Left lung (tissue), 10 donors: ENCODE results near the gene PLAC8L1. TPM values are rescaled to one million over a fixed set of nuclear protein-coding genes. Genes with fewer than 3 reads are reported as not detected.

Experiments
- ATAC-seq: fragments of 200-7000 bp; cut with Tn5 transposase; one replicate; pipeline ENCODE4 v1.9.1; 2020; ENCODE audit warnings: moderate library complexity
- DNase-seq, 4 donors: peaks; one replicate each; pipeline ENCODE4 v3.0.0-alpha.2; 2013 to 2020
- H3K27ac ChIP-seq, 2 donors: fragments of 200-600 bp; sonication (generic) in 1 of 2; one replicate each; pipeline versions ENCODE4 v1.5.0 to v1.8.0; 2020 to 2021
- H3K27me3 ChIP-seq, 2 donors: fragments of 200-600 bp; sonication (generic) in 1 of 2; one replicate each; pipeline versions ENCODE4 v1.5.0 to v1.8.0; 2020 to 2021
- H3K36me3 ChIP-seq, 2 donors: fragments of 200-600 bp; sonication (generic) in 1 of 2; one replicate each; pipeline versions ENCODE4 v1.5.0 to v1.8.0; 2020 to 2021
- H3K4me1 ChIP-seq, 2 donors: fragments of 200-600 bp; one replicate each; pipeline ENCODE4 v1.8.0; 2021
- H3K4me3 ChIP-seq, 2 donors: fragments of 200-600 bp; sonication (generic) in 1 of 2; one replicate each; pipeline versions ENCODE4 v1.5.0 to v1.8.0; 2020 to 2021; ENCODE audit warnings: mild to moderate bottlenecking in 1 of 2
- H3K9me3 ChIP-seq, 2 donors: fragments of 200-600 bp; sonication (generic) in 1 of 2; one replicate each; pipeline versions ENCODE4 v1.5.0 to v1.8.0; 2020 to 2021
- intact Hi-C, 2 donors: fragments of 100-400 bp; cut with DNase I; formaldehyde crosslinking; loops; one replicate each; pipeline versions ENCODE4 v1.11.2 to v1.14.2; 2022
- polyA plus RNA-seq, 6 donors: library from polyadenylated mRNA; unstranded; fragments of 120-200 nt; gene quantifications; one replicate each; pipeline ENCODE4 v1.2.1, GENCODE V29; 2013; ENCODE audit not compliant: insufficient read length in 6 of 6
- total RNA-seq, 2 donors: library from RNA; stranded (reverse); fragmentation: NEBNext Ultra II Directional; extraction: Animal tissue kit (Norgen Biotek cat#: 25700); gene quantifications; one replicate each; pipeline ENCODE4 v1.2.1, GENCODE V29; 2021
- TF ChIP-seq, protein P1 (sequence below), 2 donors: fragments of 200-600 bp; sonication (generic) in 1 of 2; IDR thresholded peaks; one replicate each; pipeline versions ENCODE4 v1.5.0 to v1.8.0; 2021; ENCODE audit warnings: antibody characterized with exemption in 2 of 2
- donor health status: DM: no; HTN: yes; CAD: no.
- donor health status: DM: no; HTN: no; CAD: no.

The PLAC8L1 gene
- total and polyA plus RNA-seq, 8 donors, result 0.47 to 1.8 (median 0.91) TPM; not detected in 1

DNA sequence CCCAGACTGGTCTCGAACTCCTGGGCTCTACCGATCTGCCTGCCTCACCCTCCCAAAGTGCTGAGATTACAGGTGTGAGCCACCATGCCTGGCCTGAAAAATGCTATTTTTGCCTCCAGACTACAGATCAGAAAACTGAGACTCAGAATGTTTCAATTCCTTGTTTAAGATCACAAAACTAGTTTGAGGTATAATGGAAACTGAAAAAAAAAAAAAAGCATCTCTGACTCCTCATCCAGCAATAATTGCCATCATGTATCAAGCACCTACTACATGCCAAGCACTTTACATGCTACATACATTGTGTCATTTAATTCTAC, 35.6 kb downstream of the PLAC8L1 start:
- DNase-seq (no peak), ATAC-seq (no peak)
- intact Hi-C loops, result no loop called here
- Histone ChIP-seq H3K9me3 (no peaks in the 10 kb centered on the region), H3K4me3 (no peak overlapping the region), H3K36me3 (no peaks in the 10 kb centered on the region), H3K4me1 (no peaks in the 10 kb centered on the region), H3K27me3 (peaks cover 0 to 12% of the 10 kb centered on the region in 2 donors), H3K27ac (no peak overlapping the region)
- TF ChIP-seq, protein P1, sequence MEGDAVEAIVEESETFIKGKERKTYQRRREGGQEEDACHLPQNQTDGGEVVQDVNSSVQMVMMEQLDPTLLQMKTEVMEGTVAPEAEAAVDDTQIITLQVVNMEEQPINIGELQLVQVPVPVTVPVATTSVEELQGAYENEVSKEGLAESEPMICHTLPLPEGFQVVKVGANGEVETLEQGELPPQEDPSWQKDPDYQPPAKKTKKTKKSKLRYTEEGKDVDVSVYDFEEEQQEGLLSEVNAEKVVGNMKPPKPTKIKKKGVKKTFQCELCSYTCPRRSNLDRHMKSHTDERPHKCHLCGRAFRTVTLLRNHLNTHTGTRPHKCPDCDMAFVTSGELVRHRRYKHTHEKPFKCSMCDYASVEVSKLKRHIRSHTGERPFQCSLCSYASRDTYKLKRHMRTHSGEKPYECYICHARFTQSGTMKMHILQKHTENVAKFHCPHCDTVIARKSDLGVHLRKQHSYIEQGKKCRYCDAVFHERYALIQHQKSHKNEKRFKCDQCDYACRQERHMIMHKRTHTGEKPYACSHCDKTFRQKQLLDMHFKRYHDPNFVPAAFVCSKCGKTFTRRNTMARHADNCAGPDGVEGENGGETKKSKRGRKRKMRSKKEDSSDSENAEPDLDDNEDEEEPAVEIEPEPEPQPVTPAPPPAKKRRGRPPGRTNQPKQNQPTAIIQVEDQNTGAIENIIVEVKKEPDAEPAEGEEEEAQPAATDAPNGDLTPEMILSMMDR (IDR thresholded peaks at IDR 0.05), result no peak

DNA sequence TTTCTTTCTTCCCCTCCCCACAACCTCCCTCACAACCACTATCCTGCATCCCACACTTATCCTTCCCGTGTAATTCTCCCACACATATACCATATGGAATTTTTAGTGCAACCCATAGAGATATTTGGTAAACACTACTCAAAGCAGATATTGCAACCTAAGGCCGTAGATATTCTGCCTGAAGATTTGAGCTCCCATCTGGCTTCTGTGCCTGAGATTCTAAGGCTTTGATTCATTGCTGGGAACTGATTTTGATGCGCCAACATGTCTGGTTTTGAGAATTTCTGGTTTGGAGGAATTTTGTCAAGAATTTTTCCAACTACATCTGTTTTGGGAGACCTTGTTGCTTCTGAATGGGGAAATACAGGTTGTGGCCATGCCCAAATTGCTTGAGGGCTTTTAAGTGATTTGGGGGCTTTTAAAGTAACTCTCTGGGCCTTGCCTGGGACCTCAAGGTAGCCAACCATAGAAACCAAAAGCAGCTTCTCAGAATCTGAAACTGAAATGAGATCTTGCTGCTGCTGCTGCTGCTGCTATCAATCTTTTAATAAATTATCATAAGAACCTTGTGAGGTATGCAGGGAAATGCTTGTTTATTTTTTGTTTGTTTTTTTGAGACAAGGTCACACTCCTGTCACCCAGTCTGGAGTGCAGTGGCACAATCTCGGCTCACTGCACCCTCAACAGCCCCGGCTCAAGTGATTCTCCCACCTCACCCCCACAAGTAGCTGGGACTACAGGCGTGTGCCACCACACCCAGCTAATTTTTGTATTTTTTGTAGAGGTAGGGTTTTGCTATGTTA, 36.2 kb downstream of the PLAC8L1 start:
- H3K4me1 ChIP-seq, result no peaks in the 10 kb centered on the region

DNA sequence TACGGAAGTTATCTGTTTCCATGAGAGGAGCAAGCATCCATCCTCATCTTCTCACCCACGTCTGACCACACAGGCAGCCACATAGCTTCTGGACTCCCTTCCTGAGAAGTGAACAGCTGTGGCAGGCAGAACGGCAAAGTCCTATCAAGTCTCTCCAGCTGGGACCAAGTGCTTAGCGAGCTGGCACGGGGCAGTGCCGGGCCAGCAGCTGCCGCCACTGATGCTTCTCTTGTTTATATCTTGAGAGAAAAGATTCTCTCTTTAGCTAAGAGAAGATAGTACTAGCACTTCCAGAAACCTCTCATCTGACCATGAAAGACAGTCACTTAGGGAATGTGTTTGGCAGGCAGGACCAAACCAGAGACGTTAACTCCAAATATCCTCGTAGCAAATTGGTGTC, 37.2 kb downstream of the PLAC8L1 start:
- Histone ChIP-seq H3K27me3 (peaks cover 0 to 3% of the 10 kb centered on the region in 2 donors), H3K4me1 (no peaks in the 10 kb centered on the region), H3K9me3 (no peaks in the 10 kb centered on the region), H3K4me3 (no peak overlapping the region), H3K36me3 (no peaks in the 10 kb centered on the region), H3K27ac (no peak overlapping the region)
- ATAC-seq (no peak), DNase-seq (no peak)
- TF ChIP-seq, protein P1 (IDR thresholded peaks at IDR 0.05), result no peak
- intact Hi-C loops, result no loop called here

More for the DNA sequence above, 36.2 kb downstream of the PLAC8L1 start:
- TF ChIP-seq, protein P1 (IDR thresholded peaks at IDR 0.05), result no peak
- Histone ChIP-seq H3K36me3 (no peaks in the 10 kb centered on the region), H3K27me3 (peaks cover 0 to 12% of the 10 kb centered on the region in 2 donors), H3K4me3 (no peak overlapping the region), H3K27ac (no peak overlapping the region), H3K9me3 (no peaks in the 10 kb centered on the region)
- intact Hi-C loops, result no loop called here
- ATAC-seq (no peak), DNase-seq (no peak)

DNA sequence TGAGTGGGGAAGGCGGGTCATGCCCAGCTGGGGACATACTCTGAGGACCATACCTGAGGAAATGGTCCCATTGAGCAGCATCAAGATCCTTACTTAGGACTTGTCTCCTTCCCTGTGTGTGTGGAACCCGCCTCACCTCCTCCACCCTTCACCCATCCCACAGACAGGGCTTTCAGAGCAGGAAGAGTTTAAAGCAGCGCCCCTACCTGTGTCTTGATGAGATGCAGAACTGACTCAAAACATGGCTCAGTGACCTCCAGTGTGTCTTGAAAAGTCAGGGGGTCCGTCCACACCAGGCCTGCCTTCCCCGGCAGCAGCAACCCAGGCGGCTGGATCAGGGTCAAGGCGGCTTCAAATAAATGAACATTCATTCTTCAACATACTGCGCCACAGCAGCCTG, 38.4 kb downstream of the PLAC8L1 start:
- Histone ChIP-seq H3K27ac (no peak overlapping the region), H3K9me3 (no peaks in the 10 kb centered on the region), H3K36me3 (no peaks in the 10 kb centered on the region), H3K4me3 (no peak overlapping the region), H3K27me3 (no peaks in the 10 kb centered on the region), H3K4me1 (no peaks in the 10 kb centered on the region)
- DNase-seq (no peak), ATAC-seq (no peak)
- intact Hi-C loops, result no loop called here
- TF ChIP-seq, protein P1 (IDR thresholded peaks at IDR 0.05), result no peak

DNA sequence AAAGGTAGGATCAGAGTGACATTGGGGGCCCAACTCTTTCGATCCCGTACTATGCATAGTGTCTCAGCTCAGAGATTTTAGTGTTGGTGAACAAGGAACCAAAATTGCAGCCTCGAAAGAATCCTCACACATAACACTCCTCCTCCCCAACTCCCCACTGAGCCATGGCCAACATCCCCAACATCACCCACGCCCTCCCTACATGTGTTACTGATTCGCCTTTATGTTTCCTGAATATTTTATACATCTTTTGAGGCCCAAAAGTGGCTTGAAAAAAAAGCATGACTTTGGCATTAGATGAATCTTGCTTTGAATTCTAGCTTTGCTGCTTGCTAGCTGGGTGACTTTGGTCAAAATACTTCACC, 45.2 kb downstream of the PLAC8L1 start:
- Histone ChIP-seq H3K4me1 (no peaks in the 10 kb centered on the region), H3K36me3 (no peaks in the 10 kb centered on the region), H3K4me3 (no peak overlapping the region), H3K27ac (no peak overlapping the region), H3K9me3 (no peaks in the 10 kb centered on the region), H3K27me3 (no peaks in the 10 kb centered on the region)
- TF ChIP-seq, protein P1 (IDR thresholded peaks at IDR 0.05), result no peak
- ATAC-seq (no peak), DNase-seq (no peak)
- intact Hi-C loops, result no loop called here
